Lower lobe of right lung (tissue), 2 donors: ENCODE measurements around the gene FHOD1. TPM values are rescaled to one million over a fixed set of nuclear protein-coding genes. Genes with fewer than 3 reads are reported as not detected.

ENCODE experiments used
- ATAC-seq, 2 donors: fragments of 200-7000 bp; cut with Tn5 transposase; one replicate each; pipeline ENCODE4 v1.9.1; 2020 to 2022; ENCODE audit warnings: mild to moderate bottlenecking in 2 of 2, moderate library complexity in 2 of 2
- DNase-seq: peaks from one replicate; pipeline ENCODE4 v3.0.0-alpha.2; 2020
- H3K27ac ChIP-seq: fragments of 200-600 bp; one replicate; pipeline ENCODE4 v1.8.0; 2022
- H3K27me3 ChIP-seq: fragments of 200-600 bp; one replicate; pipeline ENCODE4 v1.8.0; 2022; ENCODE audit warnings: low read depth
- H3K36me3 ChIP-seq: fragments of 200-600 bp; one replicate; pipeline ENCODE4 v1.8.0; 2022; ENCODE audit warnings: mild to moderate bottlenecking
- H3K4me1 ChIP-seq: fragments of 200-600 bp; one replicate; pipeline ENCODE4 v1.8.0; 2022
- H3K4me3 ChIP-seq: fragments of 200-600 bp; one replicate; pipeline ENCODE4 v1.8.0; 2022; ENCODE audit warnings: mild to moderate bottlenecking
- H3K9me3 ChIP-seq: fragments of 200-600 bp; one replicate; pipeline ENCODE4 v1.8.0; 2022
- intact Hi-C: fragments of 100-400 bp; cut with DNase I; formaldehyde crosslinking; loops from one replicate; pipeline ENCODE4 v1.11.0; 2022
- total RNA-seq: library from RNA; stranded (reverse); fragmentation: NEBNext Ultra II Directional; extraction: Animal tissue kit (Norgen Biotek cat#: 25700); gene quantifications from one replicate; pipeline ENCODE4 v1.2.1, GENCODE V29; 2021
- TF ChIP-seq, protein P1 (sequence below): fragments of 200-600 bp; IDR thresholded peaks from one replicate; pipeline ENCODE4 v1.8.0; 2022; ENCODE audit warnings: antibody characterized with exemption, mild to moderate bottlenecking
- donor health status: DM: no; HTN: yes; CAD: no; lungs with severe emphysema.

Gene FHOD1
- total RNA-seq, 1 donor from 2014 or later: 67.7 TPM

GRCh38 chr16:67242138-67242730 lies 5.0 kb downstream of the FHOD1 start:
- DNase-seq: peak; percentile 69
- peaks cover 70% of the 10 kb centered on the region for H3K4me1 ChIP-seq
- H3K9me3 ChIP-seq: no peaks in the 10 kb centered on the region
- no peak overlapping the region for H3K4me3 ChIP-seq
- TF ChIP-seq, protein P1, sequence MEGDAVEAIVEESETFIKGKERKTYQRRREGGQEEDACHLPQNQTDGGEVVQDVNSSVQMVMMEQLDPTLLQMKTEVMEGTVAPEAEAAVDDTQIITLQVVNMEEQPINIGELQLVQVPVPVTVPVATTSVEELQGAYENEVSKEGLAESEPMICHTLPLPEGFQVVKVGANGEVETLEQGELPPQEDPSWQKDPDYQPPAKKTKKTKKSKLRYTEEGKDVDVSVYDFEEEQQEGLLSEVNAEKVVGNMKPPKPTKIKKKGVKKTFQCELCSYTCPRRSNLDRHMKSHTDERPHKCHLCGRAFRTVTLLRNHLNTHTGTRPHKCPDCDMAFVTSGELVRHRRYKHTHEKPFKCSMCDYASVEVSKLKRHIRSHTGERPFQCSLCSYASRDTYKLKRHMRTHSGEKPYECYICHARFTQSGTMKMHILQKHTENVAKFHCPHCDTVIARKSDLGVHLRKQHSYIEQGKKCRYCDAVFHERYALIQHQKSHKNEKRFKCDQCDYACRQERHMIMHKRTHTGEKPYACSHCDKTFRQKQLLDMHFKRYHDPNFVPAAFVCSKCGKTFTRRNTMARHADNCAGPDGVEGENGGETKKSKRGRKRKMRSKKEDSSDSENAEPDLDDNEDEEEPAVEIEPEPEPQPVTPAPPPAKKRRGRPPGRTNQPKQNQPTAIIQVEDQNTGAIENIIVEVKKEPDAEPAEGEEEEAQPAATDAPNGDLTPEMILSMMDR: no peak
- intact Hi-C loops: no loop called here
- no peaks in the 10 kb centered on the region for H3K27me3 ChIP-seq
- no peak for ATAC-seq
- H3K27ac ChIP-seq: peak overlapping the region; percentile 93
- H3K36me3 ChIP-seq: peaks cover 24% of the 10 kb centered on the region

DNA sequence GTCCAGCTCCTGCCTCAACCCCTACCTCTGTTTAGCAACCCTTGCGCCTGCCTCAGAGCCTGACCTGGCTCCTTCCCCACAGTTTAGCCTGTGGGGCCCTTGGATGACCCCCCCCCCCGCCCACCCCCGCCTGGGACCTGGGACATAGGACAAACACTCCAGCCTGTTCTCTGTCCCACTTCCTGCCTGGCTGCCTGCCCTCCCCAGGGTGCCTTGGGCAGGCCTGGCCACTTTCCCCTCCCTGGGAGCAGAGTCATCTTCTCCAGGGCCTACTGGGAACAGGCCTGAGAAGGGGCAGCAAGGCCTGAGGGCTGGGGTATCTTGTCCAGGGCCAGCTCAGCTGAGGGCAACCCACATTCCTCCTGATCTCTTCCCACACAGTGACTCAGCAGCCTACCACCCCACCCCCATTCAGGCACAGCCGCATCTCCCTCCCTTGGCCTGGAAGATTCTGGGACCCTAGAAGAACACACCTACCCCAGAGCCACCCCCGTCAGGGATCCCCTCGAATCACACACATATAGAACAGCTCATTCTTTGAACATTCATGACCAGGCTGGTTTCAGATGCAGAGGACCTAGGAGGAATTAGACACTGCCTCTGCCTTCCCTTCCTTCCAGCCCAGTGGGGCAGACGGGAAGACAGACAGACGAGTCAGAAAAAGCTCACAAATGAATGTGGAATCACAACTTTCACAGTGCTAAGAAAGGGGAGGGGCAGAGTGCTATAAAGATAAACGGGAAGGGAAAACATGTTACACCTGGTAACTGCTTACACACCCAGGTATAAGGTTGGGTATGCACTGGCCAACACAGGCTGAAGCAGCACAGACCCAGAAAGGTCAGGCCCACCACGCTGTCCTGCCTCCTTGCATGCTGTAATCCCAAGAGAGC lies 6.0 kb downstream of the FHOD1 start:
- Histone ChIP-seq H3K4me1 (peaks cover 70% of the 10 kb centered on the region), H3K36me3 (peaks cover 33% of the 10 kb centered on the region), H3K4me3 (peak overlapping the region; percentile 11), H3K27me3 (no peaks in the 10 kb centered on the region), H3K9me3 (no peaks in the 10 kb centered on the region), H3K27ac (peak overlapping the region; percentile 93)
- ATAC-seq: peak; percentile 71 to 80
- intact Hi-C loops: no loop called here
- TF ChIP-seq, protein P1: no peak
- DNase-seq: peak; percentile 90

DNA sequence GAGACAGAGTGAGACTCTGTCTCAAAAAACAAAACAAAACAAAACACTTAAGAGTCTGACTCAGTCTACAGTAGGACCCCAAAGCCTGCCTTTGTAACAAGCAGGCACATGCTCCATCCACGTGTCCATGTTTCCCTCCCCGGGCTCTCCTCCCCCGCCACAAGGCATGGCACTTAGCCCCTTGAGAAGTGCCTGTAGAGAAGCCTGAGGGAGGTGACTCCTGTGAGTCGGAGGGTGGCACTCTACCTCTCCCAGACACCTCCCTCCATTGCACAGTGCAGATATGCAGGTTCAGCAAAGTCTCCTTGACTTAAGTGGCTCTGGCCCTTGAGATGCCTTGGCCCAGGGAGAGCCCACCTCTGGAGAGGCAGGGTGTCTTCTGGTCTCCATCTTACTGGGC lies 6.8 kb downstream of the FHOD1 start:
- Histone ChIP-seq H3K4me3 (peak overlapping the region; percentile 11), H3K9me3 (no peaks in the 10 kb centered on the region), H3K4me1 (peaks cover 65% of the 10 kb centered on the region), H3K36me3 (peaks cover 41% of the 10 kb centered on the region), H3K27ac (peak overlapping the region; percentile 93), H3K27me3 (no peaks in the 10 kb centered on the region)
- intact Hi-C loops: no loop called here
- DNase-seq (peak; percentile 84), ATAC-seq (peak; percentile 80 to 85)
- TF ChIP-seq, protein P1: no peak

GRCh38 chr16:67238806-67239470 lies 8.3 kb downstream of the FHOD1 start:
- Histone ChIP-seq H3K27ac (peak overlapping the region; percentile 42), H3K9me3 (no peaks in the 10 kb centered on the region), H3K4me1 (peaks cover 50% of the 10 kb centered on the region), H3K4me3 (no peak overlapping the region), H3K36me3 (peaks cover 56% of the 10 kb centered on the region), H3K27me3 (no peaks in the 10 kb centered on the region)
- intact Hi-C loops: no loop called here
- DNase-seq (peak; percentile 33), ATAC-seq (no peak)
- TF ChIP-seq, protein P1: no peak

DNA sequence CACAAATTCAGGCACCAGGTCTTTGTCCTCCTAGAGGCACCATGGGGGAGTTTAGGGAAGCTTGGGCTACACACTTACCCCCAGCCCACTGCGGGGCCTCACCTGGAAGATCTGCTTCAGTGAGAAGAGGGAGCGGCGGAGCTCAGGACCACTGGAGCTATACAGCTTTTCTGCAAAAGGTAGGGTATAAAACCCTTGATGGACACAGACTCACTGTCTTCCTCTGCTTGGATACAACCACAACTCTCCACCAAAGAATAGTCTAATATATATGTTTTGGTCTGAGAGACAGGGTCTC lies 9.1 kb downstream of the FHOD1 start:
- DNase-seq (no peak), ATAC-seq (no peak)
- Histone ChIP-seq H3K36me3 (peaks cover 64% of the 10 kb centered on the region), H3K27me3 (no peaks in the 10 kb centered on the region), H3K9me3 (no peaks in the 10 kb centered on the region), H3K4me3 (no peak overlapping the region), H3K4me1 (peaks cover 43% of the 10 kb centered on the region), H3K27ac (no peak overlapping the region)
- intact Hi-C loops: no loop called here
- TF ChIP-seq, protein P1: no peak
